H1 (cell line): ENCODE measurements around the gene SNX32. TPM values are rescaled to one million over a fixed set of nuclear protein-coding genes. Genes with fewer than 3 reads are reported as not detected.
A peak's percentile ranks its signal among the peaks of the same experiment; 100 is the strongest.

Experiments
- CTCF ChIA-PET: fragments of 300-600 bp; sonication (Branson Sonifier 250); formaldehyde crosslinking; loops from one replicate; lab custom pipeline; 2021; ENCODE audit not compliant: partially characterized antibody; lab: Charles Lee
- POLR2A ChIA-PET: fragments of 300-600 bp; sonication (Branson Sonifier 250); formaldehyde crosslinking; loops from one replicate; lab custom pipeline; 2021; ENCODE audit warnings: inconsistent platforms; ENCODE audit not compliant: partially characterized antibody; lab: Charles Lee
- DNase-seq, 2 experiments: peaks; one replicate each; pipeline versions ENCODE4 v3.0.0 to v3.0.0-alpha.2; 2010 to 2022; ENCODE audit warnings: low spot score in 2 of 2, low read depth in 1 of 2, mixed read lengths in 1 of 2
- FAIRE-seq: peaks from 2 replicates; lab custom pipeline; 2011; peaks lifted over from hg19 to GRCh38; lab: Jason Lieb, UNC
- H2AFZ ChIP-seq: 2 replicates; pipeline ENCODE4 v1.8.1; 2012; ENCODE audit warnings: low read length, inconsistent platforms
- H2AK5ac ChIP-seq: 2 replicates; pipeline ENCODE4 v1.6.1; 2013; ENCODE audit warnings: low read depth, low read length
- H2BK120ac ChIP-seq: replicated peaks from 2 replicates; pipeline ENCODE3; 2013; ENCODE audit warnings: low read depth, low read length, inconsistent platforms
- H2BK12ac ChIP-seq: 2 replicates; pipeline ENCODE4 v1.6.1; 2013; ENCODE audit warnings: low read depth, low read length
- H2BK15ac ChIP-seq: 2 replicates; pipeline ENCODE4 v1.6.1; 2013; ENCODE audit warnings: low read length
- H2BK20ac ChIP-seq: 2 replicates; pipeline ENCODE4 v1.6.1; 2013; ENCODE audit warnings: low read length
- H2BK5ac ChIP-seq: 2 replicates; pipeline ENCODE4 v1.6.1; 2013; ENCODE audit warnings: low read depth, low read length
- H3K14ac ChIP-seq: 2 replicates; pipeline ENCODE4 v1.6.1; 2013; ENCODE audit warnings: inconsistent platforms; ENCODE audit not compliant: insufficient read length
- H3K18ac ChIP-seq: 2 replicates; pipeline ENCODE4 v1.6.1; 2013; ENCODE audit warnings: low read length; ENCODE audit errors: extremely low read depth
- H3K23ac ChIP-seq: 2 replicates; pipeline ENCODE4 v1.6.1; 2013; ENCODE audit warnings: inconsistent platforms; ENCODE audit not compliant: insufficient read length
- H3K23me2 ChIP-seq: 2 replicates; pipeline ENCODE4 v1.6.1; 2013; ENCODE audit warnings: low read depth, low read length
- H3K27ac ChIP-seq: 2 replicates; pipeline ENCODE4 v1.6.1; 2011; ENCODE audit warnings: low read depth, low read length, inconsistent platforms
- H3K27me3 ChIP-seq, 4 experiments: replicated peaks in 1 of 4; 1 replicate in 1 of 4; 2 replicates in 3 of 4; pipeline versions ENCODE4 v1.6.1 to v1.8.1; 2011 to 2013; ENCODE audit warnings: low read length in 3 of 4, mild to moderate bottlenecking in 3 of 4, inconsistent platforms in 2 of 4, mixed read lengths in 2 of 4, moderate library complexity in 1 of 4; ENCODE audit not compliant: control insufficient read depth in 3 of 4, insufficient read depth in 3 of 4; ENCODE audit errors: extremely low read depth in 1 of 4
- H3K36me3 ChIP-seq, 4 experiments: 2 replicates each; pipeline versions ENCODE4 v1.6.1 to v1.8.1; 2011 to 2013; ENCODE audit warnings: mild to moderate bottlenecking in 4 of 4, low read length in 3 of 4, moderate library complexity in 2 of 4, control low read depth in 1 of 4, inconsistent platforms in 1 of 4; ENCODE audit not compliant: insufficient read depth in 4 of 4, control insufficient read depth in 2 of 4
- H3K4ac ChIP-seq: replicated peaks from 2 replicates; pipeline ENCODE3; 2013; ENCODE audit warnings: low read length, low read depth, mixed read lengths, inconsistent platforms; ENCODE audit not compliant: insufficient read length
- H3K4me1 ChIP-seq, 4 experiments: replicated peaks in 1 of 4; 1 replicate in 1 of 4; 2 replicates in 3 of 4; pipeline versions ENCODE4 v1.6.1 to v1.8.1; 2011 to 2013; ENCODE audit warnings: low read length in 3 of 4, inconsistent platforms in 2 of 4, mixed read lengths in 1 of 4; ENCODE audit not compliant: insufficient read depth in 4 of 4, control insufficient read depth in 3 of 4
- H3K4me2 ChIP-seq, 2 experiments: 2 replicates each; pipeline versions ENCODE4 v1.6.1 to v1.8.1; 2011 to 2013; ENCODE audit warnings: low read depth in 2 of 2, low read length in 2 of 2, control low read depth in 1 of 2, inconsistent platforms in 1 of 2, mild to moderate bottlenecking in 1 of 2; ENCODE audit not compliant: insufficient read depth in 1 of 2
- H3K4me3 ChIP-seq, 4 experiments: fragments of 200-600, 300-600 bp in 1 of 4; sonication (generic), shearing (Covaris generic), sonication (Bioruptor Twin) in 1 of 4; 2 replicates each; pipeline versions ENCODE4 v1.5.1 to v1.8.1; 2011 to 2016; ENCODE audit warnings: low read length in 4 of 4, low read depth in 3 of 4, control low read depth in 2 of 4, inconsistent platforms in 2 of 4, mild to moderate bottlenecking in 2 of 4, mixed read lengths in 1 of 4, moderate library complexity in 1 of 4; ENCODE audit not compliant: insufficient read depth in 2 of 4; ENCODE audit errors: extremely low read depth in 1 of 4
- H3K56ac ChIP-seq: replicated peaks from 2 replicates; pipeline ENCODE3; 2013; ENCODE audit warnings: low read depth, mild to moderate bottlenecking, mixed read lengths, low read length, inconsistent platforms; ENCODE audit not compliant: insufficient read length
- H3K79me1 ChIP-seq: 2 replicates; pipeline ENCODE4 v1.6.1; 2013; ENCODE audit warnings: low read depth, low read length, control low read depth
- H3K79me2 ChIP-seq, 2 experiments: 2 replicates each; pipeline versions ENCODE4 v1.6.1 to v1.8.1; 2012 to 2013; ENCODE audit warnings: low read length in 2 of 2, mild to moderate bottlenecking in 2 of 2, inconsistent platforms in 1 of 2; ENCODE audit not compliant: insufficient read depth in 2 of 2, control insufficient read depth in 1 of 2
- H3K9ac ChIP-seq, 4 experiments: replicated peaks in 1 of 4; 1 replicate in 1 of 4; 2 replicates in 3 of 4; pipeline versions ENCODE4 v1.6.1 to v1.8.1; 2011 to 2013; ENCODE audit warnings: low read depth in 3 of 4, low read length in 3 of 4, control low read depth in 2 of 4, mild to moderate bottlenecking in 2 of 4, moderate library complexity in 2 of 4, inconsistent platforms in 1 of 4; ENCODE audit errors: extremely low read depth in 1 of 4
- H3K9me3 ChIP-seq, 2 experiments: 2 replicates each; pipeline versions ENCODE4 v1.6.1 to v1.8.1; 2012 to 2013; ENCODE audit warnings: mild to moderate bottlenecking in 2 of 2, moderate library complexity in 2 of 2, control low read depth in 1 of 2, inconsistent platforms in 1 of 2, low read depth in 1 of 2, low read length in 1 of 2, mixed read lengths in 1 of 2; ENCODE audit not compliant: insufficient read depth in 2 of 2
- H4K20me1 ChIP-seq, 2 experiments: replicated peaks in 1 of 2; 2 replicates each; pipeline versions ENCODE3 to v1.8.1; 2011 to 2013; ENCODE audit warnings: inconsistent platforms in 2 of 2, low read length in 2 of 2, mild to moderate bottlenecking in 1 of 2; ENCODE audit not compliant: insufficient read depth in 2 of 2, control insufficient read depth in 1 of 2
- H4K5ac ChIP-seq: 2 replicates; pipeline ENCODE4 v1.6.1; 2013; ENCODE audit warnings: low read length, low read depth, mixed read lengths, inconsistent platforms; ENCODE audit not compliant: insufficient read length
- H4K8ac ChIP-seq: 2 replicates; pipeline ENCODE4 v1.8.0; 2013; ENCODE audit warnings: mild to moderate bottlenecking, moderate library complexity, low read length, inconsistent platforms; ENCODE audit not compliant: insufficient read depth; ENCODE audit errors: extremely low read depth
- H4K91ac ChIP-seq: replicated peaks from 2 replicates; pipeline ENCODE3; 2013; ENCODE audit warnings: low read length, mixed read lengths, inconsistent platforms; ENCODE audit not compliant: insufficient read length
- BCL11A ChIP-seq, 2 experiments: IDR thresholded peaks; one replicate each; pipeline ENCODE4 v1.6.1; 2011; ENCODE audit warnings: low read depth in 2 of 2, low read length in 2 of 2, mild to moderate bottlenecking in 2 of 2
- BRCA1 ChIP-seq: IDR thresholded peaks from 2 replicates; pipeline ENCODE4 v1.6.1; 2012; ENCODE audit warnings: low read depth, low read length, improper control_type of control experiment
- EGR1 ChIP-seq: IDR thresholded peaks from 2 replicates; pipeline ENCODE4 v1.6.1; 2011; ENCODE audit warnings: low read depth, low read length, borderline replicate concordance
- EP300 ChIP-seq, 2 experiments: IDR thresholded peaks; 1 replicate in 1 of 2; 2 replicates in 1 of 2; pipeline ENCODE4 v1.6.1; 2011 to 2012; ENCODE audit warnings: low read depth in 2 of 2, low read length in 2 of 2, mild to moderate bottlenecking in 2 of 2, borderline replicate concordance in 1 of 2, inconsistent platforms in 1 of 2, moderate library complexity in 1 of 2
- HDAC2 ChIP-seq, 2 experiments: fragments of 300-600 bp in 1 of 2; sonication (generic) in 1 of 2; IDR thresholded peaks; 2 replicates each; pipeline ENCODE4 v1.6.1; 2011 to 2012; ENCODE audit warnings: low read depth in 2 of 2, low read length in 2 of 2, mild to moderate bottlenecking in 2 of 2, moderate library complexity in 2 of 2, borderline replicate concordance in 1 of 2, inconsistent platforms in 1 of 2
- RAD21 ChIP-seq, 2 experiments: IDR thresholded peaks in 1 of 2; conservative IDR thresholded peaks in 1 of 2; 2 replicates each; pipeline ENCODE4 v1.6.1; 2011; ENCODE audit warnings: low read depth in 2 of 2, low read length in 2 of 2, improper control_type of control experiment in 1 of 2, inconsistent platforms in 1 of 2, mild to moderate bottlenecking in 1 of 2, moderate library complexity in 1 of 2
- TAF7 ChIP-seq: optimal IDR thresholded peaks from 2 replicates; pipeline ENCODE3; 2011; ENCODE audit warnings: low read depth, mild to moderate bottlenecking, inconsistent platforms, low read length, moderate library complexity, borderline replicate concordance
- WGBS, 2 experiments: shearing (Covaris generic) in 1 of 2; methylation state at CpG; one replicate each; pipeline versions ENCODE4 v1.1.6 to v1.1.7; 2013 to 2015; ENCODE audit warnings: low lambda C conversion rate in 2 of 2, mixed read lengths in 2 of 2, inconsistent platforms in 1 of 2, low coverage in 1 of 2, missing lambda C conversion rate in 1 of 2; ENCODE audit not compliant: insufficient replicate concordance in 2 of 2, insufficient coverage in 1 of 2, insufficient read length in 1 of 2; ENCODE audit errors: extremely low coverage in 1 of 2, missing lambda C conversion rate in 1 of 2; 5-methylcytosine and 5-hydroxymethylcytosine counted together
- polyA plus RNA-seq, 7 experiments: library from polyadenylated mRNA; depleted of rRNA in 3 of 7; stranded (reverse) in 5 of 7; unstranded in 2 of 7; fragments of >200 nt in 5 of 7; fragments of 200-250 nt in 2 of 7; gene quantifications; 1 replicate in 5 of 7; 2 replicates in 1 of 7; 4 replicates in 1 of 7; pipeline versions ENCODE4 v1.2.1 to v1.2.3, GENCODE V29; 2011 to 2013; ENCODE audit warnings: missing spikeins in 2 of 7, mixed read lengths in 2 of 7
- total RNA-seq: library from RNA; stranded (reverse); fragmentation: NEBNext Ultra II Directional; extraction: Animal tissue kit (Norgen Biotek cat#: 25700); gene quantifications from 2 replicates; pipeline ENCODE4 v1.2.1, GENCODE V29; 2021
- TF ChIP-seq, protein P1 (sequence below): IDR thresholded peaks from 2 replicates; pipeline ENCODE4 v1.6.1; 2012; ENCODE audit warnings: inconsistent platforms

Gene SNX32
- total and polyA plus RNA-seq, 2 of the 8 experiments (the other 6 are each of a cell fraction or from before 2014, with no cell fraction given), result 0.76 to 2.2 TPM

DNA sequence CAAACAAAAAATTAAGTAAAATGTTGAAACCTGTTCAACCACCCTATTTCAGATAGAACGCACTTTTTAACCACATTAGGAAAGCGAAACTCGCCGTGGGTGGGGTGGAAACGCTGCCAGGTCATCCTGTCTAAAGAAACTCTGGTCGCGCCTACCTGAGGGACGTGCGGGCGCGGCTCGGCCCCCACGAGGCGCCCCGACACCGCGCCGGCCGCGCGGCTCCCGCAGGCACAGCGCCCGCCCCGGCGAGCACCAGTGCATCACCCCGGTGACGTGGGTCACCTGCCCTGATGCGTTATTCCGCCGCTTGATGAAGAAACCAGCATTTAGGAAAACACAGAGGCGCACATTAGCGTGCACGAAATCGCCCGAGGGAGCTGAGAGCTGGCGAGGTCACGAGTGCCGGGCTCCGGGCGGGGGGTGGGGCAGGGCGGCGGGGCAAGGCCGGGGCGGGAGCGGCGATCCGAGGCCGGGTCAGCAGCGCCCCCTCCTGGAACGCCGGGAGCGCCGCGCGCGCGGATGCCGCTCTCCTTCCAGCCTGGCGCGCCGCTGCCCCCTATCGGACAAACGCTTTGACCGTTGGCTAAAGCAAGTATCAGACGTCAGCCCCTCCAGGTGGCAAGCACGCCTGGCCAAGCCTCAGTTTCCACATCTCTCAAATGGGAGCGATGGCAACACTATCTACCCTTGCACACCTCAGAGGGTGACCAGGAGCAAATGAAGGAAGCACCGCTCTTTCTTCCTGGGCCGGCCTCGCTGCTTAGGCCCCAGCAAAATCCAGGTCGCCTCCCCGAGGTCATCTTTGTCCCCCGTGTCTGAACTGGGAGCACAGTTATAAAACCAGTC, 15.7 kb upstream of the SNX32 start:
- H3K23me2 ChIP-seq, result 0 out of 2 replicates have a peak, but pooled peaks cover 1% of the 10 kb centered on the region
- H3K79me1 ChIP-seq, result no peaks in the 10 kb centered on the region
- H4K5ac ChIP-seq, result peak overlapping the region; percentile 68
- no peaks in the 10 kb centered on the region for H3K4me1 ChIP-seq
- H2BK20ac ChIP-seq, result no peak overlapping the region
- H3K9ac ChIP-seq, result peak overlapping the region in 1 of 4 experiments; percentile 26; a peak in 2 of 7 replicates
- no peak overlapping the region for H2BK5ac ChIP-seq
- FAIRE-seq, result no peak
- H3K23ac ChIP-seq, result no peak overlapping the region
- H2BK15ac ChIP-seq, result peak overlapping the region; percentile 98; the same call in 1 of the 2 replicates
- POLR2A ChIA-PET, result interaction anchor here (0.5 to 1.7 kb wide), 9 partner anchors 11 to 105 kb away, joined by 3 to 7 read pairs (median 4); partner anchors contain the start of gene SNX32
- H3K27ac ChIP-seq, result no peak overlapping the region
- peak overlapping the region; percentile 96 for H3K4ac ChIP-seq
- H3K27me3 ChIP-seq, result peaks cover 0 to 11% (median 4%) of the 10 kb centered on the region in 4 experiments; a peak in 4 of 7 replicates
- H3K56ac ChIP-seq, result no peak overlapping the region
- peak; percentile 53 to 99 for DNase-seq
- no peak overlapping the region for H2AK5ac ChIP-seq
- no peak overlapping the region for H3K14ac ChIP-seq
- H3K18ac ChIP-seq, result peak overlapping the region; percentile 90; the same call in 1 of the 2 replicates
- H2AFZ ChIP-seq, result peak overlapping the region; percentile 89; the same call in 1 of the 2 replicates
- no peaks in the 10 kb centered on the region for H4K20me1 ChIP-seq
- peak overlapping the region; percentile 41 to 74 (median 67) for H3K4me3 ChIP-seq
- peak overlapping the region; percentile 65 for H4K91ac ChIP-seq
- peak overlapping the region; percentile 75 for H4K8ac ChIP-seq
- no peaks in the 10 kb centered on the region for H3K79me2 ChIP-seq
- 0 out of 2 replicates have a peak overlapping the region, but pooled peaks have one; percentile 39 for H2BK12ac ChIP-seq
- H3K9me3 ChIP-seq, result no peaks in the 10 kb centered on the region
- peak overlapping the region; percentile 28 to 75 for H3K4me2 ChIP-seq
- CTCF ChIA-PET, result interaction anchor here (0.6 to 19.6 kb wide), 37 partner anchors 9 to 1281 kb away, joined by 3 to 347 read pairs (median 5); partner anchors contain the start of genes AP5B1, CCDC85B, FIBP and KAT5
- WGBS, 2 experiments, result 10% methylated on average over 62 of the region's 74 CpGs; no CpG with 5 or more reads in 1 of the 2 experiments
- H2BK120ac ChIP-seq, result peak overlapping the region; percentile 92
- no peaks in the 10 kb centered on the region for H3K36me3 ChIP-seq
- TF ChIP-seq HDAC2 (IDR thresholded peaks at IDR 0.05; ENCODE audit: borderline replicate concordance in 1 of 2, low read depth in 2 of 2, low read length in 2 of 2), result peak in 1 of 2 experiments; percentile 97; a peak in 1 of 4 replicates
- TF ChIP-seq RAD21 (IDR thresholded peaks at IDR 0.05 in 1 of 2, conservative IDR thresholded peaks at IDR 0.05 in 1 of 2; ENCODE audit: low read depth in 2 of 2, low read length in 2 of 2), result peak; percentile 91 to 95
- TF ChIP-seq, protein P1, sequence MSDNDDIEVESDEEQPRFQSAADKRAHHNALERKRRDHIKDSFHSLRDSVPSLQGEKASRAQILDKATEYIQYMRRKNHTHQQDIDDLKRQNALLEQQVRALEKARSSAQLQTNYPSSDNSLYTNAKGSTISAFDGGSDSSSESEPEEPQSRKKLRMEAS, result peak; percentile 55
- TF ChIP-seq BCL11A (IDR thresholded peaks at IDR 0.05; ENCODE audit: low read depth in 2 of 2, low read length in 2 of 2), result no peak
- peak; percentile 85 for TF ChIP-seq TAF7
- TF ChIP-seq EP300 (IDR thresholded peaks at IDR 0.05; ENCODE audit: borderline replicate concordance in 1 of 2, low read depth in 2 of 2, low read length in 2 of 2), result peak in 1 of 2 experiments; percentile 28; a peak in 1 of 3 replicates
- TF ChIP-seq BRCA1, result no peak
- TF ChIP-seq EGR1, result no peak; the same call in 1 of the 2 replicates
